ENCODE results near the gene SLC11A2. TPM values are rescaled to one million over a fixed set of nuclear protein-coding genes. Genes with fewer than 3 reads are reported as not detected.

SLC11A2 gene
- total and polyA plus RNA-seq, 9 of the 15 experiments (the other 6 are each of a cell fraction or from before 2014, with no cell fraction given), result 21.1 to 54.0 (median 32.9) TPM

DNA sequence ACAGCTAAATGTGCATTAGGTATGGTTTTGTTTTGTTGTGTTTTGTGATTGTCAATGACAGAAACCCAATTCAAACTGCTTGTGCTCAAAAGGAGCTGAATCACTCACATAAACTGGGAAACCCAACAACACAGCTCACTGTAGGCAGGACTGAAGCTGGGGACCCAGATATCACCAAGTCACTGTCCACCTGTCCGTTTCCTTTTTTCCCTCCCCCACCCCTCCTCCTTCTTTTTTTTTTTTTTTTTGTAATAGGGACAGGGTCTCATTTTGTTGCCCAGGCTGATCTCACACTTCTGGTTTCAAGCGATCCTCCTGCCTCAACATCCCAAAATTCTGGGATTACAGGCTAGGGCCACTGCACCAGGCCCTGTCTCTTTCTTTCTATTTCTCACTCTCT, 6.9 kb upstream of the SLC11A2 start (continued):
- TF ChIP-seq, protein P1, sequence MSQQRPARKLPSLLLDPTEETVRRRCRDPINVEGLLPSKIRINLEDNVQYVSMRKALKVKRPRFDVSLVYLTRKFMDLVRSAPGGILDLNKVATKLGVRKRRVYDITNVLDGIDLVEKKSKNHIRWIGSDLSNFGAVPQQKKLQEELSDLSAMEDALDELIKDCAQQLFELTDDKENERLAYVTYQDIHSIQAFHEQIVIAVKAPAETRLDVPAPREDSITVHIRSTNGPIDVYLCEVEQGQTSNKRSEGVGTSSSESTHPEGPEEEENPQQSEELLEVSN (IDR thresholded peaks at IDR 0.05; ENCODE audit: borderline replicate concordance in 1 of 2, extremely low read depth in 1 of 2, insufficient read depth in 1 of 2, insufficient read length in 1 of 2, low read depth in 1 of 2, low read length in 1 of 2, poor library complexity in 1 of 2, severe bottlenecking in 1 of 2), result no peak
- TF ChIP-seq ADNP (tag; IDR thresholded peaks at IDR 0.05) (no peak), CBX5 (IDR thresholded peaks at IDR 0.05; ENCODE audit: borderline replicate concordance, low read depth) (no peak), MBD2 (IDR thresholded peaks at IDR 0.05; ENCODE audit: borderline replicate concordance, low read depth) (no peak), NFRKB (IDR thresholded peaks at IDR 0.05; ENCODE audit: low read depth) (peak; percentile 71; the same call in 1 of the 2 replicates), ZNF785 (CRISPR knock-in tag; IDR thresholded peaks at IDR 0.05) (no peak), MIER1 (IDR thresholded peaks at IDR 0.05; ENCODE audit: low read depth) (no peak), NBN (IDR thresholded peaks at IDR 0.05; ENCODE audit: low read depth) (peak; percentile 44; the same call in 1 of the 2 replicates), ZNF766 (CRISPR knock-in tag; conservative IDR thresholded peaks at IDR 0.05) (no peak), CTBP1 (IDR thresholded peaks at IDR 0.05; ENCODE audit: borderline replicate concordance) (0 out of 2 replicates have a peak, but pooled peaks have one; percentile 23), GATAD2A (IDR thresholded peaks at IDR 0.05) (peak; percentile 50; the same call in 1 of the 2 replicates), ZNF696 (CRISPR knock-in tag; conservative IDR thresholded peaks at IDR 0.05) (no peak), NFXL1 (CRISPR knock-in tag; IDR thresholded peaks at IDR 0.05) (no peak), ETV1 (tag; conservative IDR thresholded peaks at IDR 0.05; ENCODE audit: low read depth) (no peak), MAFK (IDR thresholded peaks at IDR 0.05; ENCODE audit: low read length) (peak; percentile 55), ATF1 (CRISPR knock-in tag; IDR thresholded peaks at IDR 0.05) (no peak), ATF1 (tag; IDR thresholded peaks at IDR 0.05) (no peak), BRF1 (IDR thresholded peaks at IDR 0.05; ENCODE audit: borderline replicate concordance, extremely low read depth, insufficient read length) (no peak), ARID1B (IDR thresholded peaks at IDR 0.05) (peak; percentile 65; the same call in 1 of the 2 replicates), ZC3H11A (IDR thresholded peaks at IDR 0.05; ENCODE audit: low read depth, low read length) (no peak), MEF2A (IDR thresholded peaks at IDR 0.05; ENCODE audit: control insufficient read depth, low read depth, low read length) (no peak), SNRNP70 (optimal IDR thresholded peaks at IDR 0.05; ENCODE audit: low read depth, low read length) (no peak), CBFA2T3 (IDR thresholded peaks at IDR 0.05) (peak; percentile 69), SIX5 (IDR thresholded peaks at IDR 0.05; ENCODE audit: borderline replicate concordance in 1 of 2, insufficient read depth in 1 of 2, low read depth in 1 of 2, low read length in 2 of 2) (no peak)
- TF ChIP-seq, protein P2, sequence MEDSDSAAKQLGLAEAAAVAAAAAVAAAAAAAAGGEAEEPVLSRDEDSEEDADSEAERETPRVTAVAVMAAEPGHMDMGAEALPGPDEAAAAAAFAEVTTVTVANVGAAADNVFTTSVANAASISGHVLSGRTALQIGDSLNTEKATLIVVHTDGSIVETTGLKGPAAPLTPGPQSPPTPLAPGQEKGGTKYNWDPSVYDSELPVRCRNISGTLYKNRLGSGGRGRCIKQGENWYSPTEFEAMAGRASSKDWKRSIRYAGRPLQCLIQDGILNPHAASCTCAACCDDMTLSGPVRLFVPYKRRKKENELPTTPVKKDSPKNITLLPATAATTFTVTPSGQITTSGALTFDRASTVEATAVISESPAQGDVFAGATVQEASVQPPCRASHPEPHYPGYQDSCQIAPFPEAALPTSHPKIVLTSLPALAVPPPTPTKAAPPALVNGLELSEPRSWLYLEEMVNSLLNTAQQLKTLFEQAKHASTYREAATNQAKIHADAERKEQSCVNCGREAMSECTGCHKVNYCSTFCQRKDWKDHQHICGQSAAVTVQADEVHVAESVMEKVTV (CRISPR knock-in tag; IDR thresholded peaks at IDR 0.05), result no peak
- TF ChIP-seq, protein P3, sequence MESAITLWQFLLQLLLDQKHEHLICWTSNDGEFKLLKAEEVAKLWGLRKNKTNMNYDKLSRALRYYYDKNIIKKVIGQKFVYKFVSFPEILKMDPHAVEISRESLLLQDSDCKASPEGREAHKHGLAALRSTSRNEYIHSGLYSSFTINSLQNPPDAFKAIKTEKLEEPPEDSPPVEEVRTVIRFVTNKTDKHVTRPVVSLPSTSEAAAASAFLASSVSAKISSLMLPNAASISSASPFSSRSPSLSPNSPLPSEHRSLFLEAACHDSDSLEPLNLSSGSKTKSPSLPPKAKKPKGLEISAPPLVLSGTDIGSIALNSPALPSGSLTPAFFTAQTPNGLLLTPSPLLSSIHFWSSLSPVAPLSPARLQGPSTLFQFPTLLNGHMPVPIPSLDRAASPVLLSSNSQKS (CRISPR knock-in tag; IDR thresholded peaks at IDR 0.05), result no peak
- TF ChIP-seq, protein P4, sequence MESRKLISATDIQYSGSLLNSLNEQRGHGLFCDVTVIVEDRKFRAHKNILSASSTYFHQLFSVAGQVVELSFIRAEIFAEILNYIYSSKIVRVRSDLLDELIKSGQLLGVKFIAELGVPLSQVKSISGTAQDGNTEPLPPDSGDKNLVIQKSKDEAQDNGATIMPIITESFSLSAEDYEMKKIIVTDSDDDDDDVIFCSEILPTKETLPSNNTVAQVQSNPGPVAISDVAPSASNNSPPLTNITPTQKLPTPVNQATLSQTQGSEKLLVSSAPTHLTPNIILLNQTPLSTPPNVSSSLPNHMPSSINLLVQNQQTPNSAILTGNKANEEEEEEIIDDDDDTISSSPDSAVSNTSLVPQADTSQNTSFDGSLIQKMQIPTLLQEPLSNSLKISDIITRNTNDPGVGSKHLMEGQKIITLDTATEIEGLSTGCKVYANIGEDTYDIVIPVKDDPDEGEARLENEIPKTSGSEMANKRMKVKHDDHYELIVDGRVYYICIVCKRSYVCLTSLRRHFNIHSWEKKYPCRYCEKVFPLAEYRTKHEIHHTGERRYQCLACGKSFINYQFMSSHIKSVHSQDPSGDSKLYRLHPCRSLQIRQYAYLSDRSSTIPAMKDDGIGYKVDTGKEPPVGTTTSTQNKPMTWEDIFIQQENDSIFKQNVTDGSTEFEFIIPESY (CRISPR knock-in tag; IDR thresholded peaks at IDR 0.05), result no peak
